Posterior cingulate gyrus (tissue), 11 donors: ENCODE data around the gene CCDC54.

Source experiments
- DNase-seq, 10 donors: peaks; one replicate each; pipeline versions ENCODE4 v3.0.0 to v3.0.0-alpha.2; 2020 to 2021; ENCODE audit warnings: mixed read lengths in 3 of 10
- intact Hi-C: fragments of 100-400 bp; cut with DNase I; formaldehyde crosslinking; loops from one replicate; pipeline ENCODE4 v1.15.1; 2023

Gene CCDC54

DNA sequence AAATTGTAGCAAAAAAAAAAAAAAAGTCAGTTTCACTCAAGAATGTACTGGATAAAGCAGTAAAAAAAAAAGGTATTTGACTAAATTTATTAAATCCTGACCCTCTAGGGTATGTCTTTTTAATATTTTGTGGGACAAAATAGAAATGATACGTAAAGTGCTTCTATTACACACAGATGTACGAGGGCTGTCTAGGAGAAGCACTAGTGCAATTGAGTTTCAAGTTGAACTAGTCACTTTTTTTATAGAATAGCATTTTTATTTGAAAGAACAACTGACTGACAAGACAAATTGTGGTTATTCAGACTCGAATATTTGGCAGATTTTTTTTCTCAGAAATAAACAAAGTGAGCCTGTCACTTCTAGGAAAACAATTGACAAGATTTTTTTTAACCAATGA lies 49.0 kb downstream of the CCDC54 start:
- no peak for DNase-seq
- intact Hi-C loops, result loop anchor here (5.0 to 10.0 kb wide), 2 partner anchors 116 to 239 kb away; no protein-coding TSS in a partner anchor
